GM12872 (cell line): Measurements from ENCODE around the gene NIPSNAP2.

ENCODE experiments used
- TF ChIP-seq, protein P1 (sequence below): IDR thresholded peaks from 3 replicates; pipeline ENCODE4 v1.5.1; 2011; ENCODE audit warnings: low read depth, mild to moderate bottlenecking, low read length, moderate library complexity; ENCODE audit not compliant: insufficient read depth

The NIPSNAP2 gene

DNA sequence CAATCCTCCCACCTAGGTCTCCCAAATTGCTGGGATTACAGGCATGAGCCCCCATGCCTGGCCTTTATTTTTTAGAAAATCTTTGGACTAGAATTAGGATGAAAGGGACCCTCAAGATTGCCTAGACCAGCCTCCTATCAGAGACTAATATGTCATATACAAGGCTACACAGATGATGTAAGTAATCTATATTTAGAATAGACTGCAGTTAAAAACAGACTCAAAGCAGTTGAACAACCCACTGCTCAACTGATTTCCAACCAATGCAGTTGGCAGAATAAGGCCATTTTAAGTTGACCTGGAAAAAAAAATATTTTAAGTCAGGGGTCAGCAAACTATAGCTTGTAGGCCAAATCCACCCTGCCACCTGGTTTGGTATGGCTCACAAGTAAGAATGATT lies 59.1 kb downstream of the NIPSNAP2 start:
- TF ChIP-seq, protein P1, sequence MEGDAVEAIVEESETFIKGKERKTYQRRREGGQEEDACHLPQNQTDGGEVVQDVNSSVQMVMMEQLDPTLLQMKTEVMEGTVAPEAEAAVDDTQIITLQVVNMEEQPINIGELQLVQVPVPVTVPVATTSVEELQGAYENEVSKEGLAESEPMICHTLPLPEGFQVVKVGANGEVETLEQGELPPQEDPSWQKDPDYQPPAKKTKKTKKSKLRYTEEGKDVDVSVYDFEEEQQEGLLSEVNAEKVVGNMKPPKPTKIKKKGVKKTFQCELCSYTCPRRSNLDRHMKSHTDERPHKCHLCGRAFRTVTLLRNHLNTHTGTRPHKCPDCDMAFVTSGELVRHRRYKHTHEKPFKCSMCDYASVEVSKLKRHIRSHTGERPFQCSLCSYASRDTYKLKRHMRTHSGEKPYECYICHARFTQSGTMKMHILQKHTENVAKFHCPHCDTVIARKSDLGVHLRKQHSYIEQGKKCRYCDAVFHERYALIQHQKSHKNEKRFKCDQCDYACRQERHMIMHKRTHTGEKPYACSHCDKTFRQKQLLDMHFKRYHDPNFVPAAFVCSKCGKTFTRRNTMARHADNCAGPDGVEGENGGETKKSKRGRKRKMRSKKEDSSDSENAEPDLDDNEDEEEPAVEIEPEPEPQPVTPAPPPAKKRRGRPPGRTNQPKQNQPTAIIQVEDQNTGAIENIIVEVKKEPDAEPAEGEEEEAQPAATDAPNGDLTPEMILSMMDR = no peak

DNA sequence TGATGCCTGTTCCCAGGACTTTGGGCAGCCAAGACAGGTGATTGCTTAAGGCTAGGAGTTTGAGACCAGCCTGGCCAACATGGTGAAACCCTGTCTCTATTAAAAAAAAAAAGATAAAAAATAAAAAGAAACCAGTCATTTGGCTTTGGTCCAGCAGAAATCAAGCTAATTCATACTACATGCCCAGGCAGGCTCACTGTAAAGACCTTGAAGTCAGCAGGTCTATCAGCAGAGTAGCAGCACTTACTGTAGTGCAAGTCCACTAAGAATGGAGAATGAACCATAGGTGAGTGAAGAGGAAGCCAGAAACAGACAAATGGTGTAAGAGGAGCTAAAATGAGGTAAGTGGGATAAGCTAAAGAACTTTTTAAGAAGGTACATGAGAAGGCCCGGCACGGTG lies 62.2 kb downstream of the NIPSNAP2 start:
- TF ChIP-seq, protein P1 = no peak

DNA sequence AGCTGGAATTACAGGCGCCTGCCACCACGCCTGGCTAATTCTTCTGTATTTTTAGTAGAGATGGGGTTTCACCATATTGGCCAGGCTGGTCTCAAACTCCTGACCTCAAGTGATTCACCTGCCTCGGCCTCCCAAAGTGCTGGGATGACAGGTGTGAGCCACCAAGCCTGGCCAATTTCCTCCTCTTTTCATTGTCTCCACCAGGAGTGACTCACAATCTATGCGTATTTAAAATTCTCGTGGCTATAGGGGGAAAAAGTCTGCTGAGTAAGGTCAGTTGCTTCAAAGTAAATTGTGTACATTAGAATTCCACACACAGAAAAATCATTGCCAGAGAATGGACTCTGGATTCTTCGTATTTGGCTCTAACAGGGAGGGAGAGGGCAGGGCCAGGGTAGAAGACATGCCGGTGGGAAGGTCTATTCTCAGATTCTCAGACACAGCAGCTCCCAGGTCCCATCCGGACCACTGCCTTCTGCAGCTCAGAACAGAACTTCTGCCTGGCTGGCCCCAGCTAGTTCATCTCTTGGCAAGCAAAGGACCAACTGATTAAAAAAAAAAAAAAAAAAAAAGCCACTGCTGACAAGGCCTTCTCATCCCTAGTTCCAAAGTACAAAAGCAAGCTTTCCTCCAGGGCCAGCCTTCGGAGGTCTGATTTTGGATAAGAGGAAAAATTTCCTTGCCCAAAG lies 64.7 kb downstream of the NIPSNAP2 start:
- TF ChIP-seq, protein P1 = no peak

DNA sequence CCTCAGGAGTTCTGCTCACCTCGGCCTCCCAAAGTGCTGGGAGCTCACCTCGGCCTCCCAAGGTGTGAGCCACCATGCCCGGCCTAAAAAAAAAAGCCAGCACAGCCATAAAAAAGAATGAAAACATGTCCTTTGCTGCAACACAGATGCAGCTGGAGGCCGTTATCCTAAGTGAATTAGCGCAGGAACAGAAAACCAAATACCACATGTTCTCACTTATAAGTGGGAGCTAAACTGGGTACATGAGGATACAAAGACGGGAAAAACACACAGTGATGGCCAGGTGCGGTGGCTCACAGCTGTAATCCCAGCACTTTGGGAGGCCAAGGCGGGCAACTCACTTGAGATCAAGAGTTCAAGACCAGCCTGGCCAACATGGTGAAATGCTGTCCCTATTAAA lies 66.0 kb downstream of the NIPSNAP2 start:
- TF ChIP-seq, protein P1 = no peak

DNA sequence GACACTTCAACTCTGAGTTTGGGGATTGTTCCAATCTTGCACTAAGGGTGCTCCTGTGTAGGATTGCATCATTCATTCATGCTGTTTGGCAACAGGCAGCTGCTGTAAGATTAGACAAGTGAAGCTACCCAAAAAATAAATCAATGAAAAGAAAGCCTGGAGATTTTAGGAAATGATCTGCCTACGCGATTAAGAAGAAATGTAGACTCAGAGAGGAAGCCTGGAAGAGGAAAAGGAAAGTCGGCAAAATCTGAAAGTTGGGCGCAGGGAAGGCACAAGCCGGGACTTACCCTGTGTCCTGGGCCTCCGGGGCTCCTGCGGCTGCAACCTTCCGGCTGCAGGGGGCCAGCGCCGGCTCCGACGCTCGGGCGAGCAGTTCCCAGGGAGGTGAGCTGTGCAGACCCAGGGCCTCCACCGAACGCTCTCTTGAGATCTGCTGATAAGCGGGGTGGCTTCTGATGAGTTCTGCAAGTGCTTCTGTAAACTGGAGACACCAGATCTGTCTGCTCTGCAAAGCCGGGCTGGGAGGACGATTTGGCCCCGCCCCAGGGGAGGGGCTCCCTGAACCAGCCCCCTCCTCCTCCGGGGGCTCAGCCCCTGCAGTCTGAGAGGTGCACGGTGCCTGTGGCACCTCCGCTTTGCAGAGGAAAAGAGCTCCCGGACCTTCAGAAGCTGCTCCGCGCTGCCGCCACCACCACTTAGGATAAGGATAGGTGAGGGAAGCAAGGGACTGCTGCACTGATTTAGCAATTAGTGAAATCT lies 69.5 kb downstream of the NIPSNAP2 start:
- TF ChIP-seq, protein P1 = peak; percentile 48; the same call in 2 of the 3 replicates

DNA sequence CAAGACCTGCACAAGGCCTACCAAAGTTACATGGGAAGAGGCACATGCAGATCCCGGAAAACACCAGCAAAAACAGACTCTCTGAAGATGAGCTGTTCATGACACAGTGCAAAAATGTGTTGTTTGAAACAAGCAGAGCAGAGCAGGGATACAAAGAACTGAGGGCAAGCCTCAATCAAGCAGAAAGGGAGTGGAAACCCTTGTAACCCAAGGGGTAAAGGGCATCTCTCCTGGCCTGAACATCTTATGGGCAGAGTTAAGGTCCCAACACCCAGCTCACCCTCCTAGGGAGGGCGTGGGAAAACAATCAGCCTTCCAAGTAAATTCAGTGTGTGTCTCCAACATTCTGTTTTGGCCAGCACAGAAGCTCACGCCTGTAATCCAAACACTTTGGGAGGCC lies 76.3 kb downstream of the NIPSNAP2 start:
- TF ChIP-seq, protein P1 = no peak

DNA sequence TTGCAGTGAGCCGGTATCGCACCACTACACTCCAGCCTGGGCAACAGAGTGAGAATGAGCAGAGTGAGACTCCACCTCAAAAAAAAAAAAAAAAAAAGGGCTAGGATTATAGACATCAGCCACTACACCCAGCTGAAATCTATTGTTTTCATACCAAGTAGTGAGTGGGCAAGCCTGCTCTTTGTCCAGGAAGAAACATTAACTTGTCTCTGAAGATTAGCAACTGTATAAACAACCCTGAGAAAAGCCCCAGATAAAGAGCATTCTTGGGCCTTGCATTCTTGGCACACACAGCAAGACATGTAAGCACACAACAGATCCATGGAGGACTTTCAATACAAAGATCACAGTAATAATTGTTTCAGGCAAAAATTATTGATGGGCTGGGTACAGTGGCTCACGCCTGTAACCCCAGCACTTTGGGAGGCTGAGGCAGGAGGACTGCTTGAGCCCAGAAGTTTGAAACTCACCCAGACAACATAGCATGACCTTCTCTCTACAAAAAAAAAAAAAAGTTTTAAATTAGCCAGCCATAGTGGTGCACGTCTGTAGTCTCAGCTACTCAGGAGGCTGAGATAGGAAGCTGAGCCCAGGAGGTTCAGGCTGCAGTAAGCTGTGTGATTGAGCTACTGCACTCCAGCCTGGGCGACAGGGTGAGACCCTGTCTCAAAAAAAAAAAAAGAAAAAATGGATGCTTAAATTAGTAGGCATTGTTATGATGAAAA lies 82.5 kb downstream of the NIPSNAP2 start:
- TF ChIP-seq, protein P1 = no peak
